H54 (cell line): ENCODE data around the gene TXLNG.

ENCODE experiments used
- DNase-seq: peaks from one replicate; pipeline ENCODE4 v3.0.0; 2011; ENCODE audit warnings: low spot score, mixed read lengths; ENCODE audit not compliant: insufficient read length
- FAIRE-seq: peaks from 3 replicates; lab custom pipeline; 2011; peaks lifted over from hg19 to GRCh38; lab: Jason Lieb, UNC
- POLR2A ChIP-seq: IDR thresholded peaks from 2 replicates; pipeline ENCODE4 v1.6.1; 2011; ENCODE audit warnings: low read depth, mild to moderate bottlenecking, low read length

Gene TXLNG

DNA sequence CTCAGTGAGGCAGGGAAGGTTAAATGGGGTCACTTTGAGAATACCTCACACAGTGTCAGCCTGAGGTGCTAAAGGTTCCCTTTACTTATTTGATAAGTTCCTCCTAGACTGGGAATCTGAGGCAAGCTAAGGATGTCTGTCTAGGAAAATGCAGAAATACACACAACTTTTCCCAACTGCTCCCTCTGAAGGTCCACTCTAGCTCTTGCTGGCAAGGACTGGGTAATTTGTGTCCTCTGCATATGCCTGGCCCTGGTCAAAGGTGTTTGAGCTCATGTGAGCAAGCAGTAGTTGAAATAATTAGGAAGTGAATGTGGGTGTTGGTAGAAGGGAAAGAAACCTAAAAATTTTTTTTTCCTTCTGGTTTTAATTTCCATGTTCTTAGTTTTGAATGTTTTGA, 21.3 kb downstream of the TXLNG start:
- no peak for TF ChIP-seq POLR2A
- FAIRE-seq (no peak), DNase-seq (no peak)

GRCh38 chrX:16807976-16808542, 21.8 kb downstream of the TXLNG start:
- TF ChIP-seq POLR2A, result no peak
- FAIRE-seq, result no peak
- DNase-seq, result no peak

- no peak for DNase-seq
- TF ChIP-seq POLR2A, result no peak
- no peak for FAIRE-seq
These were observed 28.3 kb downstream of the TXLNG start for GRCh38 chrX:16814597-16814996.

- FAIRE-seq (no peak), DNase-seq (no peak)
- no peak for TF ChIP-seq POLR2A
These were observed 33.4 kb downstream of the TXLNG start for GRCh38 chrX:16819634-16820033.

GRCh38 chrX:16822723-16823122, 36.5 kb downstream of the TXLNG start:
- FAIRE-seq (no peak), DNase-seq (no peak)
- no peak for TF ChIP-seq POLR2A

DNA sequence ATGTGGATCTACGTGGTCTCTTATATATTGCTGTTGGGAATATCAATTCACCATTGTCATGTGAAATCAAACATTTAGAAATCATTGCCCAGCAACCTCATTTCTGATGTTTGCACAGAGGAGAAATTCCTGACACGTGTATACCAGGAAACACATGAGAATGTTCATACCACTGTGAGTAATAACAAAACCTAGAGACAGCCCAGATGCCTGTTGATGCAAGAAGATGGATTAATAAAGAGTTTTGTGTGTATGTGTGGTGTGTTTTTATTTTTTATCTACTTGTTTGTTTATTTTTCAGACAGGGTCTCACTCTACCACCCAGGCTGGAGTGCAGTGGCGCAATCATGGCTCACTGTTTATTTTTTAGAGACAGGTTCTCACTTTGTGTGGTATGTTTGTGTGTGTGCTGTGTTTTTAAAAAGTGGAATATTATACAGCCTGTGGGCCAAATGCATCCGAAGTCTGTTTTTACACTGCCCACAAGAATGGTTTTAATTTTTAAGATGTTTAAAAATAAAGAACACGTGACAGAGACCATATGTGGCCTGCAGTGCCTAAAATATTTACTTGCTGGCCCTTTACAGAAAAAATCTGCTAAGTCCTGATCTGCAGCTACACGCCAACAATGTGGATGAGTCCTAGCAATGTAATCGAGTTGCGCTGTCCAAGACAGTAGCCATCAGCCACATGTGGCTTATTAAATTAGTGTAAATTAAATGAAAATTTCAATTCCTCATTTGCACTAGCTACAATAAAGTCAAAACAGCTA, 39.2 kb downstream of the TXLNG start:
- no peak for TF ChIP-seq POLR2A
- DNase-seq (no peak), FAIRE-seq (no peak)

- DNase-seq, result no peak
- FAIRE-seq, result no peak
- no peak for TF ChIP-seq POLR2A
These were observed 39.9 kb downstream of the TXLNG start for GRCh38 chrX:16826207-16826606.

- no peak for DNase-seq
- TF ChIP-seq POLR2A, result no peak
- FAIRE-seq, result no peak
These were observed 41.0 kb downstream of the TXLNG start for GRCh38 chrX:16827225-16827624.

DNA sequence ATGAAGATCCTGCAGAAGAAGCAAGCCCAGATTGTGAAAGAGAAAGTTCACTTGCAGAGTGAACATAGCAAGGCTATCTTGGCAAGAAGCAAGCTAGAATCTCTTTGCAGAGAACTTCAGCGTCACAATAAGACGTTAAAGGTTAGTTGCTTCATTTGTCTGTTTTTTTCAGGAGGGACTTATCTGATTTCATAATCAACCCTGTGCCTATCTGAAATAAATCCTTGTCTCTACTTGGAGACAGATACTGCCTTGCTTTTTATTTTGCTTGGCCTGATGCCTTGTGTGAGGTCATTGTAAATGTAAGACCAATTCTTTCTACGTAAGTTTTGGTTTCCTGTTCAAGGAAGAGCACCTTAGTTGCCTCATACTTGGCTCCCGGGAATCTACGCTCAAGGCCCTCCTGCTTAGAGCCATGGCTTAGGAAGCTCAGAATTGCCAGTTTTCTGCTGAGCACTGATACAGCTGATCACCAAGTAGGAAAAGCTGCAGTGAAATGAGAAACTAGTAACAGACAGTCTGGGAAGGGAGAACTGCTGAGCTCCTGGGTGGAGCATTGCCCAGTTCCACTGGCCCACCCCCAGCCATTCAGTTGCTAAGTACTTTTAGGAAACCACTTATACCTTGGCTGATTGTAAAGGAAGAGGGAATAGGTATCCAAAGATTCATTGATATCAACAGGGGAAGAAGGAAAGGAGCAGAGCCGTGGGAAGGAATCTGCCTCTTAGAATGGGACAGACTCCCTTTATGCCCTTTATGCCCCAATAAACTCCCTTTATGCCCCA, 42.0 kb downstream of the TXLNG start:
- no peak for DNase-seq
- no peak for FAIRE-seq

GRCh38 chrX:16832301-16832700, 46.0 kb downstream of the TXLNG start:
- no peak for FAIRE-seq
- DNase-seq, result no peak
- no peak for TF ChIP-seq POLR2A

More for the DNA sequence above, 42.0 kb downstream of the TXLNG start:
- no peak for TF ChIP-seq POLR2A

DNA sequence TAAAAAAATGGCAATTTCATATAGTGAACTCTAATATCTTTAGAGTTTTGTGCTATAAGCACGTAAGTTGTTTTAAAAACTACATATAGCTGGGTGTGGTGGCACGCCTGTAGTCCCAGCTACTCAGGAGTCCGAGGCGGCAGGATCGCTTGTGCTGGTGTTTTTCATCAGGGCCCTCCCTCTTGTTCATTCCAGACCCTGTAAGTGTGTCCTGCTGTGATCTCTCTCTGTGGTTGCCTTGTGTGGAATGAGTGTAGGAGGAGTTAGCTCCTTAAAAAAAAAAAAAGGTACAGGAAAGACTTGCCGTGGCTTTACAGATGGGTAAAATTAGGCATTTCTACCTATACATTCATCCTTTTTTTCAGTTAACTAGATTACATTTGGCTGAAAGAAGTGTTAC, 48.5 kb downstream of the TXLNG start:
- TF ChIP-seq POLR2A, result no peak
- no peak for FAIRE-seq
- no peak for DNase-seq

DNA sequence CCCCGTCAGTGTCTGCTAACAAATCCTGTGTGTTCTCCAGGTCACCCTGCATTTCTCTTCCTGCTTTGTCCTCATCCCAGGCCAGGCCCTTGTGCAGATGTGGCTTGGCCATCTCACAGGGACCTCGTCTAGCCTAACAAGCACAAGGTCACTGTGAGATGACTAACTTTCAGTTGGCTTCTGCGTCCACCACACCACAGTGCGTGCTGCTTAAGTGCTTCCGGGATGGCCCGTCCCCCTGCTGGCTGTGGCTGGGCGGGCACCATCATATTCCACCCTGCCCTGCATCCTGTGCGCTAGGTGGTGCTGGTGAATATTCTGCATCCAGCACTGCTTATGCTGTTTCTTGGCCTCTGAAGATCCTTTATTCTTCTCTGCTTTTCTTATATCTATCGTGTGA, 50.1 kb downstream of the TXLNG start:
- DNase-seq (no peak), FAIRE-seq (no peak)
- no peak for TF ChIP-seq POLR2A

DNA sequence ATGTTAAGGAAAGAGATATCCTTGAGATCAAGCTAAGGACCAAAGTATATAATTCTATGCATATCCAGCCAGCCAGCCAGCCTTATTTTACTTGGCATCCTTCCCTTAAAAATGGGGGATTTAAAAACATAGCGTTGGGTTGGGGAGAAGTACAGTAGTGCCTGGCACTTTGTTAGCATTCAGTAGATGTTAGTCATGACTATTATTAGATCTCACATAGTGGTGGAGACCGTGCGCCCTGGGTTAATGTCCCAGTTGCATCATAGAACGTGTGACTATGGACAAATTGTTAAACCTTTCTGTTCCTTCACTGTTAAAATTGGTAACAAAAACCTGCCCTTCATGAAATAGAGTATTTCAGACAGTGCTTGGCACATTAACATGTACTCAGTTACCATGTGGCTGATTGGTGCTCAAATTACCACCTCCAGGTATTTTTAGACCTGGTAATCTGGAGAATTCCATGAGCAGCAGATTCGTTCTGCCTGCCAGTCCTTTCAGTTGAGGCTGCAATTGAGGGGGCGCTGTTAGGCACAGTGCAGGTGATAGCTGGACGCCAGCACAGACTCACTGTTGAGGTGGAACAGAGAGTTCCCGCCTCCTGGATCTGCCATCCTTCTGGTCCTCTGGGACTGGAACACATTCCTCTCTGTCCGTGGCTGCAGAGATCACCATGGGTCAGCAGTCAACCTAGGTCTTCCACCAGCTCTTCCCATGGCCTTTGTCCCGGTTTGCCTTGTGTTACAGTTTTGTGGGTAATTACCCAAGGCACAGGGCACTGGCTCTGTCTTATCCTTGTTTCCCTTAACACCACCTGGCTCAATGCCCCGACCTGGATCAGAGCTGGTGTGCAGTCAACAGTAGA, 52.2 kb downstream of the TXLNG start:
- DNase-seq (no peak), FAIRE-seq (no peak)
- no peak for TF ChIP-seq POLR2A

GRCh38 chrX:16839219-16839851, 53.1 kb downstream of the TXLNG start:
- TF ChIP-seq POLR2A, result no peak
- DNase-seq (no peak), FAIRE-seq (no peak)
